Hepatic stellate cell (primary cell): ENCODE data around the gene HHAT.

ENCODE experiments used
- DNase-seq: peaks from one replicate; pipeline ENCODE4 v3.0.0; 2011; ENCODE audit warnings: low spot score

HHAT gene

GRCh38 chr1:210359255-210359654 lies 30.6 kb downstream of the HHAT start:
- DNase-seq: no peak

DNA sequence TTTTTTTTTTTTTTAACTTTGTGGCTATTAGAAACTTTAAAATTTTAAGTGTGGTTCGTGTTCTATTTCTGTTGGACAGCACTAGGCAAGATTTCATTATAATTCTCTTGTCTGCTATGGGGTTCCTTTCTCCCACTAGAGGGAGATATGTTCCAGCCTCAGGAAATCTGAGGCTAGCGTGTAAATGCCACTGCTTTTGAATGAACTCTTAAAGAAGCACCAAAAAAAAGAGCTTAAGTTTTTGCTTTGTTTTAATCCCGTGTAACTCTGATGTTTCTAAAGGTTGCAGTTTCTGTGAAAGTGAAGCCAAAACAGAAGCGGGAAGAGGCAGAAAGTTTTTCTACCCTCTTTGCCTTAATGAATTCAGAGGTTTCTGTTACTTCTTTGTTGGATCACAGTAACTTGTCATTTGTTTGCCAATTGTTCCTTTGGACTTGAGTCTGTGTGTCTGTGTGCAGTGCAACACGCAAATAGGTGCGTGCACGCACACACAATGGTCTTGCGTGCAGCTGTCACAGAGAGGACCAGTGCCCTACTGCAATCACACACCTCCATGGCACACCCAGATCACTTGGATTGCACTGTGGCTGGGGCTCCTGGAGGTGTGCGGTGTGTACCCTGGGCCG lies 32.3 kb downstream of the HHAT start:
- peak; percentile 60 for DNase-seq

GRCh38 chr1:210361665-210362064 lies 33.0 kb downstream of the HHAT start:
- no peak for DNase-seq

DNA sequence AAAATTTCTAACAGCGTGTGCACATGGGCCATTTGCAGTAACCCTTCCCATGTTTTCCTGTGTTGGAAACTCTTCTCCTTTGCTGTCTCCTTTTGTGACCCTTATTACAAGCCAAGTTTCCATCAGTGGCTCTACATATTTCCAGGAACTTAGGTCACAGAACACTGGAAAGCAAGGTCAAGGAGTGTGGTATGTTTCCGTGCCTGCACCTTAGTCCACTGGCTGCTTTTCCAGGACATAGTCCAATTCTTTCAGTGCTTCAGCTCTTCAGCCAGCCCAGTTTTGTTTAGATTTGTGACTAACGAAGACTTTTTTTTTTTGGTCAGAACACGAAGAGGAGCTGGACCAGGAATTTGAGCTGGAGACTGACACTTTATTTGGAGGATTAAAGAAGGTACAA lies 33.8 kb downstream of the HHAT start:
- peak; percentile 34 for DNase-seq

DNA sequence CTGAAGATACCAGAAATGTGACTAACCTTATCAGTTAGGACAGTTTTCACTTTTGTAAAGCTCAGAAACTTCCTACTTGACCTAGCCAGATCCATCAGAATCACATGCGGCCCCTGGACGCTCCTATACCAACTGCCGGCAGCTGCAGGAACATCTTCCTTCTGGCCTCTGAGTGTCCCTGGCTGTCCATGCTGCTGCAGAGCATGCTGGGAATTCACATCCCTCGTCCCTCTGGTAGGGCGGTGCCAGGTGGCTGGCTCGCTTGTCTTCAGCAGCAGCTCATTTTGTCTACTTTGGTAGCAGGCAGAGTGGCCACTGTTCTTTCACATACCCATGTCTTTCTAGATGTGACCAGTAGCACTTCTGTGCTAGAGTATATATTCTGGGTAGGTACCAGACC lies 34.4 kb downstream of the HHAT start:
- no peak for DNase-seq

DNA sequence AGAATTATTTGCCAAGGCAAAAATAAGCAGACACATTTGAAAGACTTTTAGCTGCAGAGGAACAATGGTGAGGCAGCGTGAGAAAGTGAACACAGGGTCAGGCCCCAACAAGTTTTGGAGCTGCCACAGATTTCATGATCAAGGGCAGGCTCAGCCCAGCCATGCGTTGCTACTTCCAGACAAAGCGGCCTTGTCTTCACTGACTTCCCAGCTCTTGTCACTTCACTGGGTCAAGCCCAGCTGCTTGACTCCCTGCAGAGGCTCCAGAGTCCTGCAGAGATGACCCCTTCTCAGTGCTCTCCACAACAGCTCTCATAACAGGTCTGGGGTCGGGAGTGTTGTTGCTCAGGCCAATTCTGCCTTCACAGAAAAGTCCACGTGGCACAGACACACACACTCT lies 35.8 kb downstream of the HHAT start:
- no peak for DNase-seq

GRCh38 chr1:210366767-210367166 lies 38.1 kb downstream of the HHAT start:
- DNase-seq: no peak

DNA sequence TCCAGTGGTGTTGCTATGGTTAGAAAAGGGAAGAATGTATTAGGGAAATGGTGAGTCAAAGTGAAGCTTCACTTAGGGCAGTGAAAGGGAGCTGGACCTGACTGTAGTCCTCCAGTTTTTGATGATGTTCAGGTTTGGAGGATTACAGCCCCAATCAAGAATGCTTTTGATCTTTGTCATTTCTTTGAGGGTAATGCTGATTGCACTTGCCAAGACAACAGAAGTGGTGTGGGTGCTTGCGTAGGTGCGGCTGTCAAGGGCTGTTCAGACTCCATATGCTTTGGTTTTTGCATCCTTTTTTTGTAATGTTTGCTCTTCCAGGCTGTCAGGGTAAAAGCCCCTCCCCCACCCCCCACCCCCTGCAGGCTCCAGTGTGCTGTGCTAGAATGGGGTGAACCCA lies 38.9 kb downstream of the HHAT start:
- no peak for DNase-seq

DNA sequence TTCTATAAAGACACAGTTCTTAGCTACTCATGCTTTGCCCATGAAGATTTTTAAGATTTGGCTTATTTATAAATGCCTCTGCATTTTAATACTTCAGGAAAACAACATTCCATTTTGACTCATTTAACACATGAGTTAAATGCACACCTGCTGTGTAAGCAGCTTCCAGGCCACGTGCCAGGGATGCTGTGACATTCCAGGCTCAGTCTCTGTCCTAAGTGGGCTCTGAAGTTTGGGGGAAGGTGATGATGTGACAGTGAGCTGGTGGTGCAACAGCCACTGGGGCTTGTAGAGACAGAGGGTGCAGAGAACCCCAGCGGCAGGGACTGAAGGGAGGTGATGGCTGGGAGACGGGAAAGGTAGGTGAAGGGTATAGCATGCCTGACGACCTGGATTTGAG lies 40.7 kb downstream of the HHAT start:
- no peak for DNase-seq

DNA sequence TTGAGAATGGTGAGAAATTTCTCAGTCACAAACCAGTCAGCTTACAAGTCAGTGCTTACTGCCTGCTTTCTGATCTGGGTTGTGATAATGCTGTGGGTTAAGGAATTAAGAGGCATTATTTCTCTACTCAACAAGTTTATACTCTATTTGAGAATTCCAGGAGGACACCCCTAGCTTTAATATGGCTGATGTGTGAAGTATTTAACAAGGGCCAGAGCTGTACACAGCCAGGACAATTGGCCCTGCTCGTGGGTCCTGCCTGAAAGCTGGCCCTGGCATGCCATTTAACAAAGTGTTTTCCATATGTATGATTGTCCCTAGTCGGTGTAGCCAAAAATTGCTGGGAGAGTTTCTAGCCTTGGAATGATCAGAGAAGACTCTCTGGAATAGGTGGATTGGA lies 43.2 kb downstream of the HHAT start:
- DNase-seq: no peak

DNA sequence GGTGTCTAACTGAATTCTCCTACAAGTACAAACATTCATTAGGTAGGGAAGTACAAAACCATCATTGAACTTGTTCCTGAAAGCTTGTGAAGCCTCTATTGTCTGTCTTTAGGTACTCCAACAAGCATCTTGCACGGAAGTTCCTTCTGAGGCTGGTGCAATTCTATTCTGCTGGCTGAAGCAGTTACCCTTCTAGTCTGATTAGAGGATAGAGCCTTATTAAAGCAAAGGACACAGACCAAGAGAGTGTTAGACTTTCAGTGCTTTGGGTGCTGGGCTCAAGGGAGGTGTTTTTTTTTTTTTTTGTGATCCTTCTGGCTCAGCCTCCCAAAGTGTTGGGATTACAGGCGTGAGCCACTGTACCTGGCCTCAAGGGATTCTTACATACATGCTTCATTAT lies 43.8 kb downstream of the HHAT start:
- no peak for DNase-seq

DNA sequence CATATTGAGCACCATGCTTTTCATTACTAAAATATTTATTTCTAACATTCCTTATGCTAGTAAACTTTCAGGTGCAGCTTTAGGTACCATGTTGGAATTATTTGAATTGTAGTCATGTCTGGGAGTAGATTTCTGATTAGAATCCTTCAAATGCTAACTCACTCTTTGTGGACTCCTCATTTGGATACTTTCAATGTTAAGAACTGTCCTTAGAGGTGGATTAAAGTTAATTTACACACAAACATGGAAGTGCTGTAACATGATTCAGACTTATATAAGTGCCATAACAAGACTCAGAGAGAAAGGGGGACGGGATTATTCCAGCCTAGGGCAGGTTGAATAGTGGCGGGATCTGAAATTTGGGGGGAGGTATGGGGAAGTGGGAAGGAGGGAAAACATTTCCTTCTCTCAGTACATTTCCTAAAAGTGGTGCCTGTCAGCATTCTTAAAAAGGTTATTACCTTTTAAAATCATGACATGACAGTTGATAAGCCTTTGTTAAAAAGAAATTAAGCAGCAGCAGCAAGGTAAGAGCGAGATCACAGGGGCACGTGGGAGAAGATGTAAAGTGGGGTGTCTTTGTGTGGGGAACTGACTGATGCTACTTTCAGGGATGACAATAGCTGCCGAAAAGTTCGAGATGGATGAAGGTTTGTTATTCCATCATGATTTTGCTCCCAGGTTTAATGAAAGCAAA lies 44.4 kb downstream of the HHAT start:
- DNase-seq: no peak

- no peak for DNase-seq
These were observed 44.9 kb downstream of the HHAT start for GRCh38 chr1:210373628-210373877.

GRCh38 chr1:210373878-210374599 lies 45.3 kb downstream of the HHAT start:
- DNase-seq: peak; percentile 36

GRCh38 chr1:210374600-210374953 lies 45.9 kb downstream of the HHAT start:
- DNase-seq: no peak

DNA sequence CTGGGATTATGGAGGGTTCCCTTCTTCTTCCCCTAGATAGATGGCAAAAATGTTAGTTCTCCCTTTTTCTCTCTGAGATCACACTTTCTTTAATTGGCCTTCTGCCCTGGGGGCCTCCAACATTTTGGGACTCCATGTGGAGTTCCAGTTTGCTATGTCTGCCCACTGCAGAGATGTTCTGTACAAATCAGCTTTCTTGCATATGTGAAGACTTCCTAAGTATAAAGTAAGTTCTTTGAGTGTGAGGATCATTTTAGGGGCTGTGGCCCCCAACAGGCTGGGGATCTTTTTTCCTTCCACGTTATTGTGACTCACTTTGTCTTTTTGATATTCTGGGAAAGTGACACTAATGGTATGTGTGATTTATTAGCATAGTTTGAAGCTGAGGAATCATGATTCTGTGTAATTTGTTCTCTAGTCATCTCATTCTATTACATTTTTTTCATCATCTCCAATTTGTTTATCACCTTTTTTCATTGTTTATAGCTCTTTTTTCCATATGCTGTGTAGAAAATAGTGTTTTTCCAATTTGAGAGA lies 48.2 kb downstream of the HHAT start:
- no peak for DNase-seq

- DNase-seq: no peak
These were observed 49.1 kb downstream of the HHAT start for GRCh38 chr1:210377731-210378333.

DNA sequence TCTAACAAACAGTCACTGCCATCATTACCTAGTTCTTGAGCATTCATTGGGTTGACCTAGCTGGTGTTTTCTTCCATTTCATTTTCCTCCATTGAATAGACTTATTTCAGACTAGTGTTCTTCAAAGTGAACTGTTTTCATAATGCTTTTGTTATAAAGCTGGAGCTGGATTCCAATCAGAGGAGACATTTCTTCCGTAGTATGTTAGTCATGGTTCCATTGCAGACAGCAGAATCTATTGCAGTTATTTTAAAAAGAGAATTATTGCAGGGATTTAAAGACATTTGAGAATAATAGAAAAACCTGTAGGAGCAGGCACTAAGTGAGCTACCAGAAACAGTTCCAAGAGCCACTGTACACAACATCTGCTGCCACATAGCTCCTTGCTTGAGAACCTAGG lies 50.0 kb downstream of the HHAT start:
- no peak for DNase-seq

DNA sequence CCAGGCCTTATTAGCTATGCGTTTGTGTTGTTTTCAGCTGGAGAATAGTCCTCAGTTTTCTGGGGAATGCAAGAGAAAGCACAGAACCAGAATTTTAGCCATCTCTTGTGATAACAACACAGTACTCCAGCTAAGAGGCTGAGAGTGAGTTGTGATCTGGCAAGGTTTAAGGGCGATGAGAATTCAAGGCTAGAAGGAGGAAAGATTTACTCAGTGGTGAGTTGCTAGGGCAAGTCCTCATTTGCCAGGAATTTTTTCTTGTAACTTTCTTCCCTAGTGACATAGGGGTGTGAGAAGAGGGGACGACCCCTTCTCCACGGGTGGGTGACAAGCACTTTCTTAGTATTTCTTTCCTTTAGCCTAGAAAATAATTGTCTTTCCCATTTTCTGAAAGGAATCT lies 53.2 kb downstream of the HHAT start:
- DNase-seq: no peak

GRCh38 chr1:210384625-210385024 lies 55.9 kb downstream of the HHAT start:
- DNase-seq: no peak

GRCh38 chr1:210385228-210385627 lies 56.5 kb downstream of the HHAT start:
- no peak for DNase-seq

DNA sequence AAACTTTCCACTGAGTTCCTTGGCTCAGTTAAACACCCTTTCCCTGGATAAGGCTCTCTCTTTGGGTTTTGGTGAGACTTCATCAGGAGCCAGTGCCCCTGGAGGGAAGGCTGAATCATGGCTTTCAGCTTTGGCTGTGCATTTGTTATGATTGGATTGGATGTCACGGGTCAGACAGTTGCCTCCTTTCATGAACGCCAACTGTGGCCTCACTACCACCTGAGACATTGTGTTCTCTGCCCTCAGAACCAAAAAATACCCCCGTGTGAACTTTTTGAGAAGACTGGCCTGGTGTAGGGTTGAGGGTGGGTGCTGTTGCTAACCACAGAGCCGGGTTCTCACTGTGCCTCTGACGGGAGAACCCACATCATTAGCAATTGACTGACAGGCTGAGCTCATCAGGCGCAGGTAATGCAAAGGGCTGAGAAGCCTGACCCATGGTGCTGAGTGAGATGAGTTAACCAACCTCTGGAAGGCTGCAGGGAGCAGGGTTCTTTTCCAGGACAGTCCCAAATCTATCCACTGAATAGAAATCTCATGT lies 65.6 kb downstream of the HHAT start:
- no peak for DNase-seq

DNA sequence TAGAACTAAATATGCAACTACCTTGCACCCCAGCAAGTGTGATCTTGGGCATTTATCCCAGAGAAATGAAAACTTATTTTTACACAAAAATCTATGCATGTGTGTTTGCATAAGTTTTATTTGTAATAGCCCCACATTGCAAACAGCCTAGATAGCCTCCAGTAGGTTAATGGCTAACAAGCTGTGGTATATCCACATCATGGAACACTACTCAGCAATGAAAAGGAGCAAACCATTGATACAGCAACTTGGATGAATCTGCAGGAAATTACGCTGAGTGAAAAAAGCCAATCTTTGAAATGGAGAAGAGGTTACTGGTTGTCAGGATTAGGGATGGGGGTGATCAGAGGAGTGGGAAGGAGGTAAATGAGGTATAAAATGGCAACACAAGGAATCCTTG lies 67.8 kb downstream of the HHAT start:
- no peak for DNase-seq
